Activated B cell treated with CpG ODN at 0.5 μM for 24 hours (primary cell): ENCODE measurements around the gene FXR2. TPM values are rescaled to one million over a fixed set of nuclear protein-coding genes. Genes with fewer than 3 reads are reported as not detected.

Source experiments
- ATAC-seq: fragments of 200-7000 bp; cut with Tn5 transposase; one replicate; pipeline ENCODE4 v1.10.0; 2021; ENCODE audit warnings: low read depth, mild to moderate bottlenecking, moderate library complexity
- CTCF ChIA-PET: fragments of 350-600 bp; sonication (Branson Sonifier 250); formaldehyde crosslinking; loops from one replicate; lab custom pipeline; 2021; ENCODE audit warnings: antibody characterized with exemption; lab: Charles Lee
- POLR2A ChIA-PET: fragments of 350-600 bp; sonication (Branson Sonifier 250); formaldehyde crosslinking; loops from one replicate; lab custom pipeline; 2021; ENCODE audit warnings: antibody characterized with exemption; lab: Charles Lee
- DNase-seq: peaks from one replicate; pipeline ENCODE4 v3.0.0; 2022
- H3K27ac Mint-ChIP-seq: one replicate; pipeline ENCODE4 v1.8.0; 2020; ENCODE audit warnings: mixed read lengths
- H3K27me3 Mint-ChIP-seq: one replicate; pipeline ENCODE4 v1.8.0; 2021; ENCODE audit warnings: mixed read lengths
- H3K36me3 Mint-ChIP-seq: one replicate; pipeline ENCODE4 v1.8.0; 2021; ENCODE audit warnings: low read depth, mixed read lengths
- H3K4me1 Mint-ChIP-seq: one replicate; pipeline ENCODE4 v1.8.0; 2021; ENCODE audit warnings: mixed read lengths
- H3K4me3 Mint-ChIP-seq: one replicate; pipeline ENCODE4 v1.8.0; 2020; ENCODE audit warnings: mild to moderate bottlenecking, mixed read lengths
- H3K9me3 Mint-ChIP-seq: one replicate; pipeline ENCODE4 v1.8.0; 2020; ENCODE audit warnings: mixed read lengths
- CTCF ChIP-seq: fragments of 200-600 bp; IDR thresholded peaks from one replicate; pipeline ENCODE4 v1.8.0; 2022; ENCODE audit warnings: antibody characterized with exemption, mild to moderate bottlenecking
- intact Hi-C: fragments of 100-400 bp; cut with micrococcal nuclease; formaldehyde crosslinking; loops from one replicate; pipeline ENCODE4 v1.15.1; 2024
- total RNA-seq: library from RNA; stranded (reverse); gene quantifications from 2 replicates; pipeline ENCODE4 v1.2.3, GENCODE V29; 2022

The FXR2 gene
- total RNA-seq, 1 donor from 2014 or later = 32.4 TPM

DNA sequence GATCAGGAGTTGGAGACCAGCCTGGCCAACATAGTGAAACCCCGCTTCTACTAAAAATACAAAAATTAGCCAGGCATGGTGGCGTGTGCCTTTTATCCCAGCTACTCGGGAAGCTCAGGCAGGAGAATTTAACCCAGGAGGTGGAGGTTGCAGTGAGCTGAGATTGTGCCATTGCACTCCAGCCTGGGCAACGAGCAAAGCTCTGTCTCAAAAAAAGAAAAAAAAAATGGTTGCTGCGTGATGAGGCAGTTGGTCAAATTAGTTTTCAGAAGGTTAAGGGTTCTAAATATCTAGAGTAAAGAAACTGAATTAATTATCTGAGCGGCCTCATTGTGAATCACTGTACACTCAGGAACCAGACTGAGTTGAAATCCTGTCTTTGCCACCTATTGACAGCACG is 38.7 kb downstream of the FXR2 start:
- Mint-ChIP-seq H3K9me3 (no peaks in the 10 kb centered on the region), H3K4me3 (no peak overlapping the region), H3K27ac (peak overlapping the region; percentile 41), H3K27me3 (no peaks in the 10 kb centered on the region), H3K36me3 (peaks cover 84% of the 10 kb centered on the region), H3K4me1 (peaks cover 80% of the 10 kb centered on the region)
- DNase-seq (no peak), ATAC-seq (no peak)
- POLR2A ChIA-PET = interaction anchor here (0.6 to 7.9 kb wide), 4 partner anchors 8 to 136 kb away, joined by 3 to 131 read pairs (median 34); partner anchors contain the start of genes MPDU1, TP53 and WRAP53
- intact Hi-C loops = no loop called here
- TF ChIP-seq CTCF = no peak
- CTCF ChIA-PET = interaction anchor here (1.3 kb wide), 1 partner anchor 13 kb away, joined by 4 read pairs; no protein-coding TSS in a partner anchor

DNA sequence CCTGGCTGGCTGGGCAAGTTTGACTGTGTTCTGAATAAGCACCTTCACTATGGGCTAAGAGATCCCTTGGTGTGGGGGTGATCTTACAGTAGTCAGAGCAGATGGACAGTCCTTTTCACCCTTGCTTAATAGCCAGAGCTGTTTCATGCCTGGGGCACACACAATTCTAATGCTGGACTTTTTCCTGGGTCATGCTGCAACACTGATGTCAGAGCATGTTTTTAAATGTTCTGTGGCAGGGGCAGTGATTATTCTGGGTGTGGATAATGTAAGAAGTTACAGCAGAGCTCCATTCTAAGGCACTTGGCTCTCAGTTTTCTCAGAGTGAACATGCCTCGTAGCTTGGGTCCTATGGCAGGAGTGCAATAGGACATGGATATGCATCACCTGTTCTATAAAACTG is 39.2 kb downstream of the FXR2 start:
- TF ChIP-seq CTCF = no peak
- POLR2A ChIA-PET = interaction anchor here (4.7 to 7.9 kb wide), 3 partner anchors 9 to 112 kb away, joined by 24 to 131 read pairs (median 57); partner anchors contain the start of genes MPDU1, TP53 and WRAP53
- CTCF ChIA-PET = interaction anchor here (0.7 kb wide), 1 partner anchor 14 kb away, joined by 3 read pairs; no protein-coding TSS in a partner anchor
- intact Hi-C loops = no loop called here
- H3K4me1 Mint-ChIP-seq = peaks cover 75% of the 10 kb centered on the region
- peaks cover 84% of the 10 kb centered on the region for H3K36me3 Mint-ChIP-seq
- DNase-seq = no peak
- peak overlapping the region; percentile 98 for H3K4me3 Mint-ChIP-seq
- no peak for ATAC-seq
- H3K27ac Mint-ChIP-seq = peak overlapping the region; percentile 41
- no peaks in the 10 kb centered on the region for H3K9me3 Mint-ChIP-seq
- no peaks in the 10 kb centered on the region for H3K27me3 Mint-ChIP-seq

DNA sequence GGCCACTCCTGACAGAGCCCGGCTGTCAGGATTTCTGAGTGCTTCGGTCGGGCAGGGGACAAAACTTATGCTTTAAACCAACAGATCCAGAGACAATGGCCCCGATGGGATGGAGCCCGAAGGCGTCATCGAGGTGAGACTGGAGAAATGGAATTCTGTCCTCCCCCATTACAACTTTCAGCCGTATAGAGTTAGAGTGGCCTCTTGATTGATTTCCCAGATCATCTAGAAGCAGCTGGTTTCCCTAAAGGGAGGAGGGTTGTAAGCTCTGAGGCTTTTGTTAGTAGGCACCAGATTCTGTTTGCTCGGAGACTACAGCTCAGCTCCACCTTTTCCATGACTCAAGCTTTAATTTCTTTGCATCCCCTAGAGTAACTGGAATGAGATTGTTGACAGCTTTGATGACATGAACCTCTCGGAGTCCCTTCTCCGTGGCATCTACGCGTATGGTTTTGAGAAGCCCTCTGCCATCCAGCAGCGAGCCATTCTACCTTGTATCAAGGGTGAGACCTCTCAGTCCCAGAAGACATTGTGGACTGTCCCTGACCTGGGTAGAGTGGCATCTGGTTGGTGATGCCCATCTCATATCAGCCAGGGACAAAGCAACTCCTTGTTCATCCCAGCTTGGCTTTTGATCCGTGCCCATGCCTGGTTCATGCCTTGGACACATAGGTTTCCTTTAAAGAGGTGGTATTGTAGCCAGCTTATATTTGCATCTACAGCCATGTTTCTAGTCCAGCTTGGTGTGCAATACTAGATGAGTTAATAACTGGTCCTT is 40.3 kb downstream of the FXR2 start:
- Mint-ChIP-seq H3K9me3 (no peaks in the 10 kb centered on the region), H3K27me3 (no peaks in the 10 kb centered on the region), H3K36me3 (peaks cover 90% of the 10 kb centered on the region), H3K4me3 (peak overlapping the region; percentile 98), H3K27ac (peak overlapping the region; percentile 62), H3K4me1 (peaks cover 64% of the 10 kb centered on the region)
- ChIA-PET POLR2A (interaction anchor here (0.9 to 7.9 kb wide), 18 partner anchors 10 to 354 kb away, joined by 3 to 131 read pairs (median 7); partner anchors contain the start of genes MPDU1, PLSCR3, POLR2A and SAT2), CTCF (interaction anchor here (1.1 to 1.8 kb wide), 2 partner anchors 14 to 60 kb away, joined by 3 to 8 read pairs; partner anchors contain the start of gene SENP3)
- DNase-seq (no peak), ATAC-seq (no peak)
- intact Hi-C loops = no loop called here
- no peak for TF ChIP-seq CTCF

GRCh38 chr17:7573324-7574080 is 41.2 kb downstream of the FXR2 start:
- CTCF ChIA-PET = interaction anchor here (0.7 to 1.8 kb wide), 3 partner anchors 13 to 59 kb away, joined by 3 to 8 read pairs (median 3); partner anchors contain the start of gene SENP3
- Mint-ChIP-seq H3K36me3 (peaks cover 91% of the 10 kb centered on the region), H3K4me3 (peak overlapping the region; percentile 98), H3K27me3 (no peaks in the 10 kb centered on the region), H3K27ac (peak overlapping the region; percentile 99), H3K4me1 (peaks cover 55% of the 10 kb centered on the region), H3K9me3 (no peaks in the 10 kb centered on the region)
- intact Hi-C loops = loop anchor here (2.0 kb wide), 2 partner anchors 269 to 335 kb away; partner anchors contain the start of gene PHF23
- DNase-seq (peak; percentile 78), ATAC-seq (peak; percentile 41)
- TF ChIP-seq CTCF = no peak
- POLR2A ChIA-PET = interaction anchor here (0.6 to 7.9 kb wide), 23 partner anchors 8 to 1399 kb away, joined by 3 to 131 read pairs (median 5); partner anchors contain the start of genes FXR2, MPDU1, PLSCR3 and POLR2A
